ENCODE data around the gene CPLX1. TPM values are rescaled to one million over a fixed set of nuclear protein-coding genes. Genes with fewer than 3 reads are reported as not detected.

Gene CPLX1
- polyA plus RNA-seq, 3 donors, result not detected

DNA sequence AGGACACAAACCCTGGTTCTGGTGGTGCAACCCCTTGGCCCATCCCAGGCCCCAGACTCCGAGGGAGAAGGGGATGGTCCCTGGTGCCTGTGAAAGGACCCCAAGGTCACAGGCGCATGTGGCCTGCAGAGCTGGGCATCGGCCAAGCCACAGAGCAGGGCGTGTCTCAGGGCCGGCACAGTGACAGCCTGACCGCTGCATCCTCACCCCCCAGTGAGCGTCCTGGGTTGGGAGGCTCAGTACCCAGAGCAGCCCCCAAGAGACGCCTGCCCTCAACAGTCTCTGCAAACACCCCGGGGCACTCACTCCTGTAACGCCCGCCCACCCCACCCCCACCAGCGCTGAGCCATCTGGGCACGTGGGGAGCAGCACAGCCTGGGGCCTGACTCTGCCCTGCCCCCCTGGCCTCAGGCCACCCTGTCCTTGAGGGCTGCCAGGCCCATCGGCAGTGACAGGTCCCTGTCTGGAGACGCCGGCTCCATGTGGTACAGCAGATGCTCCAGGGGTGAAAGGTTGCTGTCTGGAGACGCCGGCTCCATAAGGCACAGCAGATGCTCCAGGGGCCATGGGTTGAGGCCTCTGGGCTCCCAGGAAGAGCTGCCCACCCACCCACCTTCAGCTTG lies 24.5 kb upstream of the CPLX1 start:
- H3K27ac ChIP-seq (ENCODE audit: low read depth in 1 of 2, low read length in 2 of 2), result no peak overlapping the region
- 95% methylated on average over 13 of the region's 18 CpGs for WGBS (ENCODE audit: insufficient coverage)
- H3K4me2 ChIP-seq (replicated peaks; ENCODE audit: extremely low read depth, low read length, poor library complexity, severe bottlenecking), result no peak overlapping the region
- no peaks in the 10 kb centered on the region for H3K4me1 ChIP-seq (ENCODE audit: control insufficient read depth in 1 of 2, insufficient read depth in 2 of 2, low read length in 2 of 2)
- H3K9me3 Mint-ChIP-seq, result peaks cover 22 to 34% (median 29%) of the 10 kb centered on the region in 7 donors
- no peak for DNase-seq
- no peak overlapping the region for H2AFZ ChIP-seq (ENCODE audit: insufficient read depth, low read depth, low read length, poor library complexity, severe bottlenecking)
- no peaks in the 10 kb centered on the region for H3K79me2 ChIP-seq (ENCODE audit: insufficient read depth, low read length)
- peaks cover 51 to 75% of the 10 kb centered on the region in 2 donors for H3K36me3 ChIP-seq (replicated peaks in 1 of 2; ENCODE audit: control insufficient read depth in 1 of 2, insufficient read depth in 2 of 2, low read length in 2 of 2)
- H3K4me1 Mint-ChIP-seq, result no peaks in the 10 kb centered on the region
- H3K9ac ChIP-seq (ENCODE audit: insufficient read depth, low read length, poor library complexity, severe bottlenecking), result no peak overlapping the region
- no peak overlapping the region for H3K4me3 ChIP-seq (replicated peaks in 1 of 3; ENCODE audit: low read depth in 2 of 3, low read length in 3 of 3)
- no peak overlapping the region for H3K4me3 Mint-ChIP-seq
- H3K27me3 ChIP-seq (ENCODE audit: control insufficient read depth in 2 of 2, insufficient read depth in 2 of 2, low read length in 2 of 2), result no peaks in the 10 kb centered on the region
- peaks cover 25 to 37% of the 10 kb centered on the region in 2 donors for H3K9me3 ChIP-seq (replicated peaks in 1 of 2; ENCODE audit: control insufficient read depth in 1 of 2, insufficient read depth in 1 of 2, low read length in 2 of 2)
- H4K20me1 ChIP-seq (ENCODE audit: insufficient read depth, low read length), result no peaks in the 10 kb centered on the region
- intact Hi-C loops (cut with micrococcal nuclease), result no loop called here
- peaks cover 59 to 81% of the 10 kb centered on the region in 2 donors for H3K36me3 Mint-ChIP-seq
- no peak overlapping the region for H3K27ac Mint-ChIP-seq
- no peaks in the 10 kb centered on the region for H3K27me3 Mint-ChIP-seq (ENCODE audit: low read depth in 3 of 3)
- TF ChIP-seq, protein P1, sequence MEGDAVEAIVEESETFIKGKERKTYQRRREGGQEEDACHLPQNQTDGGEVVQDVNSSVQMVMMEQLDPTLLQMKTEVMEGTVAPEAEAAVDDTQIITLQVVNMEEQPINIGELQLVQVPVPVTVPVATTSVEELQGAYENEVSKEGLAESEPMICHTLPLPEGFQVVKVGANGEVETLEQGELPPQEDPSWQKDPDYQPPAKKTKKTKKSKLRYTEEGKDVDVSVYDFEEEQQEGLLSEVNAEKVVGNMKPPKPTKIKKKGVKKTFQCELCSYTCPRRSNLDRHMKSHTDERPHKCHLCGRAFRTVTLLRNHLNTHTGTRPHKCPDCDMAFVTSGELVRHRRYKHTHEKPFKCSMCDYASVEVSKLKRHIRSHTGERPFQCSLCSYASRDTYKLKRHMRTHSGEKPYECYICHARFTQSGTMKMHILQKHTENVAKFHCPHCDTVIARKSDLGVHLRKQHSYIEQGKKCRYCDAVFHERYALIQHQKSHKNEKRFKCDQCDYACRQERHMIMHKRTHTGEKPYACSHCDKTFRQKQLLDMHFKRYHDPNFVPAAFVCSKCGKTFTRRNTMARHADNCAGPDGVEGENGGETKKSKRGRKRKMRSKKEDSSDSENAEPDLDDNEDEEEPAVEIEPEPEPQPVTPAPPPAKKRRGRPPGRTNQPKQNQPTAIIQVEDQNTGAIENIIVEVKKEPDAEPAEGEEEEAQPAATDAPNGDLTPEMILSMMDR (IDR thresholded peaks at IDR 0.05), result no peak

DNA sequence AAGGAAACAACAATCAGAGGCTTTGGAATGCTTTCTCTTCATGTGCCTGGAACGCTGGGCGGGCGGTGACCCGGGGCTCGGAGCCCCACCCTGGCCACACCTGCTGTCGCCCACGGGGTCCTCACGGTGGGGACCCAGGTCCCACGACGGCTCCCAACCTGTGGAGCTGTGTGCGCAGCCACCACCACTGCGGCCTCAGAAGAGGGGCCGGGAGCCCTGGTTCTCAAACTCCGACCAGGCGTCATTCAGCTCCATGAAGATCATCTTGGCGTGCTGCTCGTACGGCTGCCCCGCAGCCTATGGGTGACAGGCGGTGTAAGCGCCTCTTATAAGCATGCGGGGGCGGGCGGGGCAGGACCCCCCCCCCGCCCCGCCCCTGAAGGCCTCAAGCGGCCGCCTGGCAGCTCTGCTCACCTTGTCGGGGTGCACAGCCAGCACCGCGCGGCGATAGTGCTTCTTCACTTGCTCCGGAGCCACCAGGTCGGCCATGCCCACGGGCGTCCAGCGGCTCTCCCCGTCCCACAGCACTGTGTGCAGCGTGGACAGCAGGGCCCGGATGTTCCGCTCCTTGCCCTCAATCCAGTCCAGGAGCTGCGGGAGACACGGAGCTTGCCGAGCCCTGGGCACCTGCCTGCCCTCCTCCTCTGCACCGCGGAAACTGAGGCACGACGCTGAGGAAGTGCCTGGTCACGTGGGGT lies 23.7 kb upstream of the CPLX1 start:
- Histone ChIP-seq H3K36me3 (replicated peaks in 1 of 2; ENCODE audit: control insufficient read depth in 1 of 2, insufficient read depth in 2 of 2, low read length in 2 of 2) (peaks cover 45 to 67% of the 10 kb centered on the region in 2 donors), H3K4me3 (replicated peaks in 1 of 3; ENCODE audit: low read depth in 2 of 3, low read length in 3 of 3) (no peak overlapping the region), H3K79me2 (ENCODE audit: insufficient read depth, low read length) (no peaks in the 10 kb centered on the region), H4K20me1 (ENCODE audit: insufficient read depth, low read length) (no peaks in the 10 kb centered on the region), H3K4me1 (ENCODE audit: control insufficient read depth in 1 of 2, insufficient read depth in 2 of 2, low read length in 2 of 2) (no peaks in the 10 kb centered on the region), H3K9me3 (replicated peaks in 1 of 2; ENCODE audit: control insufficient read depth in 1 of 2, insufficient read depth in 1 of 2, low read length in 2 of 2) (peaks cover 33 to 45% of the 10 kb centered on the region in 2 donors), H2AFZ (ENCODE audit: insufficient read depth, low read depth, low read length, poor library complexity, severe bottlenecking) (no peak overlapping the region), H3K27me3 (ENCODE audit: control insufficient read depth in 2 of 2, insufficient read depth in 2 of 2, low read length in 2 of 2) (no peaks in the 10 kb centered on the region), H3K27ac (ENCODE audit: low read depth in 1 of 2, low read length in 2 of 2) (no peak overlapping the region), H3K9ac (ENCODE audit: insufficient read depth, low read length, poor library complexity, severe bottlenecking) (no peak overlapping the region), H3K4me2 (replicated peaks; ENCODE audit: extremely low read depth, low read length, poor library complexity, severe bottlenecking) (no peak overlapping the region)
- no peak for DNase-seq
- Mint-ChIP-seq H3K9me3 (peaks cover 30 to 42% (median 37%) of the 10 kb centered on the region in 7 donors), H3K36me3 (peaks cover 52 to 74% of the 10 kb centered on the region in 2 donors), H3K27ac (no peak overlapping the region), H3K27me3 (ENCODE audit: low read depth in 3 of 3) (no peaks in the 10 kb centered on the region), H3K4me1 (no peaks in the 10 kb centered on the region), H3K4me3 (no peak overlapping the region)
- TF ChIP-seq, protein P1 (IDR thresholded peaks at IDR 0.05), result no peak
- intact Hi-C loops (cut with micrococcal nuclease), result no loop called here
- WGBS (ENCODE audit: insufficient coverage), result 99% methylated on average over 49 of the region's 50 CpGs
